HepG2 (cell line): ENCODE data around the gene CREG1. TPM values are rescaled to one million over a fixed set of nuclear protein-coding genes. Genes with fewer than 3 reads are reported as not detected.
A peak's percentile ranks its signal among the peaks of the same experiment; 100 is the strongest.

Experiments used
- CHD2 ChIP-seq: IDR thresholded peaks from 2 replicates; pipeline ENCODE4 v1.6.1; 2011; ENCODE audit warnings: low read depth, low read length, improper control_type of control experiment
- LCORL ChIP-seq, 2 experiments: fragments of 450-650 bp in 1 of 2; sonication (generic) in 1 of 2; formaldehyde crosslinking in 1 of 2; IDR thresholded peaks; 2 replicates each; pipeline versions ENCODE4 v1.5.0 to v1.6.1; 2017 to 2020; ENCODE audit warnings: antibody characterized with exemption in 1 of 2, missing genetic modification reagents in 1 of 2
- NAIF1 ChIP-seq: sonication (generic); formaldehyde crosslinking; IDR thresholded peaks from 2 replicates; pipeline ENCODE4 v1.5.0; 2020; ENCODE audit warnings: mild to moderate bottlenecking, missing genetic modification reagents, borderline replicate concordance
- NONO ChIP-seq, 2 experiments: fragments of 450-650 bp in 1 of 2; sonication (generic) in 1 of 2; formaldehyde crosslinking in 1 of 2; IDR thresholded peaks in 1 of 2; conservative IDR thresholded peaks in 1 of 2; 2 replicates each; pipeline versions ENCODE4 v1.6.1 to v1.8.0; 2017 to 2022; ENCODE audit warnings: mild to moderate bottlenecking in 1 of 2, missing genetic modification reagents in 1 of 2, moderate library complexity in 1 of 2
- PHB2 ChIP-seq: fragments of 450-650 bp; IDR thresholded peaks from 2 replicates; pipeline ENCODE4 v1.6.1; 2018; ENCODE audit not compliant: partially characterized antibody
- POGZ ChIP-seq: sonication (generic); formaldehyde crosslinking; IDR thresholded peaks from 2 replicates; pipeline ENCODE4 v1.4.0; 2020; ENCODE audit warnings: mild to moderate bottlenecking, missing genetic modification reagents
- RARG ChIP-seq: sonication (generic); formaldehyde crosslinking; IDR thresholded peaks from 2 replicates; pipeline ENCODE4 v1.4.0; 2020; ENCODE audit warnings: low read depth, mild to moderate bottlenecking, missing genetic modification reagents
- STAT5B ChIP-seq: sonication (generic); formaldehyde crosslinking; IDR thresholded peaks from 2 replicates; pipeline ENCODE4 v1.4.0; 2020; ENCODE audit warnings: missing genetic modification reagents
- TCF12 ChIP-seq, 2 experiments: fragments of 450-650 bp in 1 of 2; sonication (generic) in 1 of 2; formaldehyde crosslinking in 1 of 2; IDR thresholded peaks; 2 replicates each; pipeline versions ENCODE4 v1.6.1 to v1.8.0; 2017 to 2022; ENCODE audit warnings: antibody characterized with exemption in 1 of 2, mild to moderate bottlenecking in 1 of 2, missing genetic modification reagents in 1 of 2, moderate library complexity in 1 of 2
- ZBTB7A ChIP-seq: sonication (generic); formaldehyde crosslinking; IDR thresholded peaks from 2 replicates; pipeline ENCODE4 v1.8.0; 2022; ENCODE audit warnings: mild to moderate bottlenecking, missing genetic modification reagents
- ZFX ChIP-seq: sonication (generic); formaldehyde crosslinking; IDR thresholded peaks from 2 replicates; pipeline ENCODE4 v1.4.0; 2020; ENCODE audit warnings: mild to moderate bottlenecking, low read depth, missing genetic modification reagents, moderate library complexity
- ZNF343 ChIP-seq: sonication (generic); formaldehyde crosslinking; IDR thresholded peaks from 2 replicates; pipeline ENCODE4 v1.4.0; 2020; ENCODE audit warnings: mild to moderate bottlenecking, missing genetic modification reagents
- ZNF484 ChIP-seq: sonication (generic); formaldehyde crosslinking; IDR thresholded peaks from 2 replicates; pipeline ENCODE4 v1.5.1; 2020; ENCODE audit warnings: mild to moderate bottlenecking, low read depth, missing genetic modification reagents, borderline replicate concordance
- ZNF546 ChIP-seq: sonication (generic); formaldehyde crosslinking; conservative IDR thresholded peaks from 2 replicates; pipeline ENCODE4 v1.8.1; 2023; ENCODE audit warnings: mild to moderate bottlenecking, missing genetic modification reagents
- ZNF614 ChIP-seq: IDR thresholded peaks from 2 replicates; pipeline ENCODE4 v1.6.1; 2018; ENCODE audit warnings: missing biosample characterization, missing genetic modification reagents, inconsistent platforms, borderline replicate concordance
- ZNF629 ChIP-seq: sonication (generic); formaldehyde crosslinking; conservative IDR thresholded peaks from 2 replicates; pipeline ENCODE4 v1.5.0; 2020; ENCODE audit warnings: missing genetic modification reagents
- ZNF746 ChIP-seq: sonication (generic); formaldehyde crosslinking; IDR thresholded peaks from 2 replicates; pipeline ENCODE4 v1.8.0; 2022; ENCODE audit warnings: mild to moderate bottlenecking, missing genetic modification reagents
- polyA plus RNA-seq, 8 experiments: library from polyadenylated mRNA; depleted of rRNA in 3 of 8; stranded (reverse) in 7 of 8; unstranded in 1 of 8; fragments of >200 nt; fragmentation: Illumina TruSeq in 4 of 8; extraction: Trizol in 4 of 8; gene quantifications; 2 replicates each; pipeline versions ENCODE4 v1.2.1 to v1.2.3, GENCODE V29; 2011 to 2016; ENCODE audit warnings: low read depth in 4 of 8, missing spikeins in 1 of 8, mixed read lengths in 1 of 8; ENCODE audit not compliant: insufficient read depth in 1 of 8
- total RNA-seq, 5 experiments: library from RNA; depleted of rRNA; stranded (reverse); fragments of >200 nt; fragmentation: Illumina TruSeq; extraction: Trizol; gene quantifications; 2 replicates each; pipeline ENCODE4 v1.2.3, GENCODE V29; 2016; ENCODE audit warnings: low read depth in 1 of 5
- TF ChIP-seq, protein P1 (sequence below): sonication (generic); formaldehyde crosslinking; IDR thresholded peaks from 2 replicates; pipeline ENCODE4 v1.8.0; 2023; ENCODE audit warnings: mild to moderate bottlenecking, missing genetic modification reagents
- TF ChIP-seq, protein P2 (sequence below): sonication (generic); formaldehyde crosslinking; conservative IDR thresholded peaks from 2 replicates; pipeline ENCODE4 v1.5.0; 2020; ENCODE audit warnings: missing genetic modification reagents
- TF ChIP-seq, protein P3 (sequence below): sonication (generic); formaldehyde crosslinking; IDR thresholded peaks from 2 replicates; pipeline ENCODE4 v1.5.0; 2020; ENCODE audit warnings: missing genetic modification reagents
- TF ChIP-seq, protein P4 (sequence below): sonication (generic); formaldehyde crosslinking; IDR thresholded peaks from 2 replicates; pipeline ENCODE4 v1.4.0; 2020; ENCODE audit warnings: missing genetic modification reagents; ENCODE audit errors: not compliant biosample characterization
- TF ChIP-seq, protein P5 (sequence below): sonication (generic); formaldehyde crosslinking; IDR thresholded peaks from 2 replicates; pipeline ENCODE4 v1.4.0; 2020; ENCODE audit warnings: missing genetic modification reagents

Gene CREG1
- total and polyA plus RNA-seq, 2 of the 13 experiments (the other 11 are each of a cell fraction or from before 2014, with no cell fraction given) = 31.3 to 33.5 TPM

DNA sequence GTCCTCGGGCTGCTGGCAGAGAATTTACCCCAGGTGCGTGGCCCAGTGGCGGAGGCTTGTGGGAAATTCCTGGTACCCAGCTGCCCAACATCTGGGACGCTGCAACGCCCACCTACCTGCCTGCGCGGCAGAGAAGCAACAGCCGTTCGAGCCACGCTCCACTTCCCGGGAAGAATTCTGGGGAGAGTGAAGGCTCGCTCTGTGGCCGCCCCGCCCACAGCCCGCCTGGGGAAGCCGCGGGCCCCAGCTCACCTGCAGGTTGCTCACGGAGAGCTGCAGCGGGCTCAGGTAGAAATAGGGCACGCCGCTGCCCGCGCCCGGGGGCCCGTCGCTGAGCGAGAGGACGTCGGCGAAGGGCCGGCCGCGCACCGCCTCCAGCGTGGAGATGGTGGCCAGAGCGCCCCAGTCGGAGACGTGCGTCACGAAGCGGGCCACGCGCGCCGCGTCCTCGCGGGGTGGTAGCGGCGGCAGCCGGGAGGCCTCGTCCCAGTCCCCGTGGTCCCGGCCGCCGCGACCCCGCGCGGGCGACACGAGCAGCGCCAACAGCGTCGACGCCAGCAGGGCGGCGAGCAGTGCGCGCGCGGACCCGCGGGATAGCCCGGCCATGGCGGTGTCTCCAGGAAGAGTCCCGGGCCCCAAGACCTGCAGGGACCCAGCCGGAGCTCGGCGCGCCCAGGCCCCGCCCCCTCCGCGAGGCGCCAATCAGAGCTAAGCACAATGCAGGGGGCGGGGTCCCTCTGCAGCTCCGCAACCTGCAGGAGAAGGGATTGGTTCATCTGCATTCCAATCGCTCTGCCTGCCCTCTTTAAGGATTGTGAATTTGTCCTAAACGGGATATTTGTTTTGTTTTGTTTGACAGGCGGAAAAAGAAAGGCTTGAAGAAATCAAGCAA is at the start of gene CREG1 (continued):
- TF ChIP-seq ZNF343 (CRISPR knock-in tag) (no peak), NAIF1 (CRISPR knock-in tag) (no peak), ZNF484 (CRISPR knock-in tag) (no peak), STAT5B (no peak), NONO (IDR thresholded peaks at IDR 0.05) (no peak), NONO (CRISPR knock-in tag; conservative IDR thresholded peaks at IDR 0.05) (no peak), TCF12 (IDR thresholded peaks at IDR 0.05) (no peak), TCF12 (CRISPR knock-in tag; IDR thresholded peaks at IDR 0.05) (no peak), ZNF614 (CRISPR knock-in tag) (no peak), ZFX (CRISPR knock-in tag) (peak; percentile 78), RARG (CRISPR knock-in tag) (no peak), CHD2 (no peak), PHB2 (no peak), LCORL (IDR thresholded peaks at IDR 0.05) (no peak), LCORL (CRISPR knock-in tag; IDR thresholded peaks at IDR 0.05) (no peak), ZNF746 (CRISPR knock-in tag) (no peak), POGZ (CRISPR knock-in tag) (no peak), ZNF546 (0 out of 2 replicates have a peak, but pooled peaks have one; percentile 33), ZNF629 (CRISPR knock-in tag) (0 out of 2 replicates have a peak, but pooled peaks have one; percentile 23), ZBTB7A (no peak)
- TF ChIP-seq, protein P1, sequence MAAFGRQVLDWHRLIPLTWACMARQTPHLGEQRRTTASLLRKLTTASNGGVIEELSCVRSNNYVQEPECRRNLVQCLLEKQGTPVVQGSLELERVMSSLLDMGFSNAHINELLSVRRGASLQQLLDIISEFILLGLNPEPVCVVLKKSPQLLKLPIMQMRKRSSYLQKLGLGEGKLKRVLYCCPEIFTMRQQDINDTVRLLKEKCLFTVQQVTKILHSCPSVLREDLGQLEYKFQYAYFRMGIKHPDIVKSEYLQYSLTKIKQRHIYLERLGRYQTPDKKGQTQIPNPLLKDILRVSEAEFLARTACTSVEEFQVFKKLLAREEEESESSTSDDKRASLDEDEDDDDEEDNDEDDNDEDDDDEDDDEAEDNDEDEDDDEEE (CRISPR knock-in tag) = no peak
- TF ChIP-seq, protein P2, sequence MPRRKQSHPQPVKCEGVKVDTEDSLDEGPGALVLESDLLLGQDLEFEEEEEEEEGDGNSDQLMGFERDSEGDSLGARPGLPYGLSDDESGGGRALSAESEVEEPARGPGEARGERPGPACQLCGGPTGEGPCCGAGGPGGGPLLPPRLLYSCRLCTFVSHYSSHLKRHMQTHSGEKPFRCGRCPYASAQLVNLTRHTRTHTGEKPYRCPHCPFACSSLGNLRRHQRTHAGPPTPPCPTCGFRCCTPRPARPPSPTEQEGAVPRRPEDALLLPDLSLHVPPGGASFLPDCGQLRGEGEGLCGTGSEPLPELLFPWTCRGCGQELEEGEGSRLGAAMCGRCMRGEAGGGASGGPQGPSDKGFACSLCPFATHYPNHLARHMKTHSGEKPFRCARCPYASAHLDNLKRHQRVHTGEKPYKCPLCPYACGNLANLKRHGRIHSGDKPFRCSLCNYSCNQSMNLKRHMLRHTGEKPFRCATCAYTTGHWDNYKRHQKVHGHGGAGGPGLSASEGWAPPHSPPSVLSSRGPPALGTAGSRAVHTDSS (CRISPR knock-in tag) = no peak
- TF ChIP-seq, protein P3, sequence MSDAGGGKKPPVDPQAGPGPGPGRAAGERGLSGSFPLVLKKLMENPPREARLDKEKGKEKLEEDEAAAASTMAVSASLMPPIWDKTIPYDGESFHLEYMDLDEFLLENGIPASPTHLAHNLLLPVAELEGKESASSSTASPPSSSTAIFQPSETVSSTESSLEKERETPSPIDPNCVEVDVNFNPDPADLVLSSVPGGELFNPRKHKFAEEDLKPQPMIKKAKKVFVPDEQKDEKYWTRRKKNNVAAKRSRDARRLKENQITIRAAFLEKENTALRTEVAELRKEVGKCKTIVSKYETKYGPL (CRISPR knock-in tag) = peak; percentile 65; the same call in 1 of the 2 replicates
- TF ChIP-seq, protein P4, sequence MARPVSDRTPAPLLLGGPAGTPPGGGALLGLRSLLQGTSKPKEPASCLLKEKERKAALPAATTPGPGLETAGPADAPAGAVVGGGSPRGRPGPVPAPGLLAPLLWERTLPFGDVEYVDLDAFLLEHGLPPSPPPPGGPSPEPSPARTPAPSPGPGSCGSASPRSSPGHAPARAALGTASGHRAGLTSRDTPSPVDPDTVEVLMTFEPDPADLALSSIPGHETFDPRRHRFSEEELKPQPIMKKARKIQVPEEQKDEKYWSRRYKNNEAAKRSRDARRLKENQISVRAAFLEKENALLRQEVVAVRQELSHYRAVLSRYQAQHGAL (CRISPR knock-in tag) = no peak
- TF ChIP-seq, protein P5, sequence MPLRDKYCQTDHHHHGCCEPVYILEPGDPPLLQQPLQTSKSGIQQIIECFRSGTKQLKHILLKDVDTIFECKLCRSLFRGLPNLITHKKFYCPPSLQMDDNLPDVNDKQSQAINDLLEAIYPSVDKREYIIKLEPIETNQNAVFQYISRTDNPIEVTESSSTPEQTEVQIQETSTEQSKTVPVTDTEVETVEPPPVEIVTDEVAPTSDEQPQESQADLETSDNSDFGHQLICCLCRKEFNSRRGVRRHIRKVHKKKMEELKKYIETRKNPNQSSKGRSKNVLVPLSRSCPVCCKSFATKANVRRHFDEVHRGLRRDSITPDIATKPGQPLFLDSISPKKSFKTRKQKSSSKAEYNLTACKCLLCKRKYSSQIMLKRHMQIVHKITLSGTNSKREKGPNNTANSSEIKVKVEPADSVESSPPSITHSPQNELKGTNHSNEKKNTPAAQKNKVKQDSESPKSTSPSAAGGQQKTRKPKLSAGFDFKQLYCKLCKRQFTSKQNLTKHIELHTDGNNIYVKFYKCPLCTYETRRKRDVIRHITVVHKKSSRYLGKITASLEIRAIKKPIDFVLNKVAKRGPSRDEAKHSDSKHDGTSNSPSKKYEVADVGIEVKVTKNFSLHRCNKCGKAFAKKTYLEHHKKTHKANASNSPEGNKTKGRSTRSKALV (CRISPR knock-in tag) = peak; percentile 88
